HFF-Myc (cell line): Measurements from ENCODE around the gene CFAP100.

Experiments used
- DNase-seq: peaks from one replicate; pipeline ENCODE4 v3.0.0-alpha.2; 2011; ENCODE audit warnings: low read depth; ENCODE audit errors: extremely low read depth
- H3K4me3 ChIP-seq: replicated peaks from 2 replicates; pipeline ENCODE4 v1.5.1; 2011; ENCODE audit warnings: low read depth, mild to moderate bottlenecking, control low read depth, low read length
- TF ChIP-seq, protein P1 (sequence below): IDR thresholded peaks from 2 replicates; pipeline ENCODE4 v1.5.1; 2012; ENCODE audit warnings: mild to moderate bottlenecking, low read depth, low read length, control low read depth; ENCODE audit errors: missing control alignments

Gene CFAP100

DNA sequence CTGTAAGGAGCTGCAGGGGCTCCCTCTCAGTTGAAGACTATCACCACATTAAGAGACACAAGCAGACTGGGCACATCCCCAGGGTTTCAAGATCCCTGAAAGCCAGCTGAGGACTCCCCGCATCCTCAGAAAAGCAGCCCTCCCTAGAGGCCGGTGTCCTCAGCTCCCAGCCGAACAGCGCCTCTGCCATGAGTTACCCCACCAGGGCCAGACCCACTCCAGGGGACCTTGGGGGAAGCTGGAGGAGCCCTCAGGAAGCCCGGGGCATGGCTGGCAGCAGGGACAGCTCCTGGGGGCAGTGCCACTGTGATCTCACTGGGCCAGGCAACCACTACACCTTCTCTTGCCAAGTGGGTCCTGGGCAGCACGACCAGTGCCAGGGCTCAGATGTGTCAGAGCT lies 45.6 kb upstream of the CFAP100 start:
- no peak for DNase-seq
- no peak overlapping the region for H3K4me3 ChIP-seq
- TF ChIP-seq, protein P1, sequence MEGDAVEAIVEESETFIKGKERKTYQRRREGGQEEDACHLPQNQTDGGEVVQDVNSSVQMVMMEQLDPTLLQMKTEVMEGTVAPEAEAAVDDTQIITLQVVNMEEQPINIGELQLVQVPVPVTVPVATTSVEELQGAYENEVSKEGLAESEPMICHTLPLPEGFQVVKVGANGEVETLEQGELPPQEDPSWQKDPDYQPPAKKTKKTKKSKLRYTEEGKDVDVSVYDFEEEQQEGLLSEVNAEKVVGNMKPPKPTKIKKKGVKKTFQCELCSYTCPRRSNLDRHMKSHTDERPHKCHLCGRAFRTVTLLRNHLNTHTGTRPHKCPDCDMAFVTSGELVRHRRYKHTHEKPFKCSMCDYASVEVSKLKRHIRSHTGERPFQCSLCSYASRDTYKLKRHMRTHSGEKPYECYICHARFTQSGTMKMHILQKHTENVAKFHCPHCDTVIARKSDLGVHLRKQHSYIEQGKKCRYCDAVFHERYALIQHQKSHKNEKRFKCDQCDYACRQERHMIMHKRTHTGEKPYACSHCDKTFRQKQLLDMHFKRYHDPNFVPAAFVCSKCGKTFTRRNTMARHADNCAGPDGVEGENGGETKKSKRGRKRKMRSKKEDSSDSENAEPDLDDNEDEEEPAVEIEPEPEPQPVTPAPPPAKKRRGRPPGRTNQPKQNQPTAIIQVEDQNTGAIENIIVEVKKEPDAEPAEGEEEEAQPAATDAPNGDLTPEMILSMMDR: no peak

DNA sequence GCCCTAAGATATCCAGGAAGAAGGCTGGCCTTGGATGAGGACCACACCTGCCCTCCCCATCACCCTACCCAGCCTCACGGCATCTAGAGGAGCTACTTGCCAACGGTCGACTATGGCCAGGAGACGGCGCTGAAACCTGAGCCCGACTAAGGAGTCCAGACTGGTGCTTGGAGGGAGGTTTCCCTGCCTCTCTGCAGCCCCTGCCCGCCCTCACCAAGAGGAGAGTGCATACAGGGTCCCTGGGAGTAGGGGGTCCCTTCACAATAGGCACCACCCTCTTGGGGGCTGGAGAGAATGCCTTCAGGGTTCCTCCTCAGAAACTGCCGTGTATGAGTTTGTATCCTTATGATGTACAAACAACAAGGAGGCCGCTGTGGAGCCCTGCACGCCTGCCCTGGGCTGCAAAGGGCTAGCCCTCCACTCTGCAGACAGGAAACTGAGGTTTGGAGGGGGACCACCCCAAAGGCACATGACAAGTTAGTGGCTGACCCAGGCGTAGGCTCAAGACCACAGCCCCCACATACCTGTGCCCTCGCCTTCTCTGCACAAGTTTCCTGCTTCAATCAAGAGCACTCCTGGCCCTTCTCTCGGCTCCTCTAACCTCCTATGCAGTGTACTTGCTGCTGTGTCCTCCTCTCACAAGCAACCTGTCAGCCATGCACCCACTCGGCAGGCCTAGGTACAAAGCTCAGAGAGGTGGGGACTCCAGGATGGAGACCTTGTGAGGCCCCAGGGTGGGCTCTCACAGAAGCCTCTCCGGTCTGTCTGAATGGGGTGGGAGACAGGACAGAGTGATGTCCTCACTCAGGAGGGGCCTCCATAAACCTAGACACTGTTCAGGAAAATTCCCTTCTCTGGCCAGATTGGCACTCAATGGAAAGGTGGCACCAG lies 44.9 kb upstream of the CFAP100 start:
- H3K4me3 ChIP-seq: no peak overlapping the region
- TF ChIP-seq, protein P1: no peak
- no peak for DNase-seq

DNA sequence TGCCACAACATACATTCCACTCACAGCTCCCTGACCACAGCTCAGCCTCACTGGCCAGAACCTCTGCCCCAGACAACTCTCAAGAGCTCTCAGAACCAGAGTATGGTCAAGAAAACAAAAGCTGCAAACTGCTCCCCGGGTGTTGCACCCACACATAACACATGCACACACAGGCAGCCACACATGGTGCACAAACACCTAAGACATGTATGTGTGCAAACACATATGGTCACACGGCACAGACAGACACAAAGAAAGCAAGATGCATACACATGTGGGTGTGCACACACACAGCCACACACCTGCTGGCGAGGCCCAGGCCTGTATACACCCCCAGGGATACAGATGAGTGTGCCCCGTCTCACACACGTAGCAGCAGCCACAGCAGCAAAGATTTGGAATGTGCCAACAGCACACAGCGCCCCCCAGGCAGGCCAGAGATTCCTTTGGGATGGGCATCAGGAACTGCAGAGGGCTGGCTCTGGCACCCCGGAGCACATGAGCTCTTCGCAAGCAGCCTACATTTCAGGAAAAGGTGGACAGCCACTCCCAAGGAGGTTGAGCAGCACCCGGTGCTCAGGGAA lies 44.1 kb upstream of the CFAP100 start:
- DNase-seq: no peak
- no peak overlapping the region for H3K4me3 ChIP-seq
- TF ChIP-seq, protein P1: no peak

DNA sequence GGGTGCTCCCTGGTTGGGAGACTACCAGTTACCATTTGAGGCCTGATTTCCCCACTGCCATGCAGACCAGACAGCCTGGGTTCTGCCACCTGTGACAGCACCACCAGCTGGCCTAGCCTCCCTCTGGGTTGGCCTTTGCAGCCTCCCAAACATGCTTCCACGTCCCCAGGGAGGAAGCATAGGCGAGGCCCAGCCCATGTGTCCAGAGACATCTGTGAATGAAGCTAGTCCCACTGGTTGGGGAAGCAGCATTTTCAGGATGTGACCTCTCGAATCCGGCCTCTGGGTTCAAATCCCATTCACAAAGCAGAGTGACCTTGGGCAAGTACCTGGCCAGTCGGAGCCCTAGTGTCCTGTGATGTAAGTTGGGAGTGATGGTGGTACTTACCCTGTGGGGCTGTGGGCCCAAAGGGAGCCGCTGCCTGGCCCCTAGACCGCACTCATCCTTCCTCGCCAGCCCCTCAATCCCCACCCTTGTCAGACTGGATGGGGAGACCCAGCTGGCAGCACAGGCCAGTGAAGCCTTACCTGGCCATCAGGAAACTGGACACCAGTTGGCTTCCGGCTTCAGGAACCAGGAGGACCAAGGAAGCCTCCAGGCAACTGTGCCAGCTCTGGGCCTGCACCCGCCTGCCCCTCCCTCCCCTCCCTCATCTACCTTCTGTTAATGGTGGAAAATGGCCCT lies 43.5 kb upstream of the CFAP100 start:
- TF ChIP-seq, protein P1: no peak
- no peak for DNase-seq
- no peak overlapping the region for H3K4me3 ChIP-seq

- TF ChIP-seq, protein P1: no peak
- no peak for DNase-seq
- H3K4me3 ChIP-seq: no peak overlapping the region
Observed at GRCh38 chr3:126351771-126352475, 42.8 kb upstream of the CFAP100 start.
